Right lobe of liver (tissue), 4 donors: ENCODE measurements around the gene ACVRL1.

Experiments used
- CTCF ChIP-seq, 4 donors: fragments of 200-600 bp in 3 of 4; fragments of 450-650 bp in 1 of 4; IDR thresholded peaks; one replicate each; pipeline versions ENCODE4 v1.5.1 to v1.8.0; 2016 to 2022; ENCODE audit warnings: antibody characterized with exemption in 4 of 4, mild to moderate bottlenecking in 2 of 4
- POLR2A ChIP-seq: fragments of 450-650 bp; IDR thresholded peaks from one replicate; pipeline ENCODE4 v1.6.1; 2017; ENCODE audit warnings: antibody characterized with exemption, mild to moderate bottlenecking
- donor health status: DM: no; HTN: no; CAD: no.
- donor health status: DM: no; HTN: no; CAD: no.
- donor health status: DM: no; HTN: yes; CAD: no.

GRCh38 chr12:51910168-51910567 is 2.9 kb downstream of the ACVRL1 start:
- TF ChIP-seq POLR2A (no peak), CTCF (IDR thresholded peaks at IDR 0.05) (no peak)
